ENCODE data around the gene GNAL.

GRCh38 chr18:11821208-11821607 is 132.1 kb downstream of the GNAL start:
- TF ChIP-seq, protein P1, sequence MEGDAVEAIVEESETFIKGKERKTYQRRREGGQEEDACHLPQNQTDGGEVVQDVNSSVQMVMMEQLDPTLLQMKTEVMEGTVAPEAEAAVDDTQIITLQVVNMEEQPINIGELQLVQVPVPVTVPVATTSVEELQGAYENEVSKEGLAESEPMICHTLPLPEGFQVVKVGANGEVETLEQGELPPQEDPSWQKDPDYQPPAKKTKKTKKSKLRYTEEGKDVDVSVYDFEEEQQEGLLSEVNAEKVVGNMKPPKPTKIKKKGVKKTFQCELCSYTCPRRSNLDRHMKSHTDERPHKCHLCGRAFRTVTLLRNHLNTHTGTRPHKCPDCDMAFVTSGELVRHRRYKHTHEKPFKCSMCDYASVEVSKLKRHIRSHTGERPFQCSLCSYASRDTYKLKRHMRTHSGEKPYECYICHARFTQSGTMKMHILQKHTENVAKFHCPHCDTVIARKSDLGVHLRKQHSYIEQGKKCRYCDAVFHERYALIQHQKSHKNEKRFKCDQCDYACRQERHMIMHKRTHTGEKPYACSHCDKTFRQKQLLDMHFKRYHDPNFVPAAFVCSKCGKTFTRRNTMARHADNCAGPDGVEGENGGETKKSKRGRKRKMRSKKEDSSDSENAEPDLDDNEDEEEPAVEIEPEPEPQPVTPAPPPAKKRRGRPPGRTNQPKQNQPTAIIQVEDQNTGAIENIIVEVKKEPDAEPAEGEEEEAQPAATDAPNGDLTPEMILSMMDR (conservative IDR thresholded peaks at IDR 0.05; ENCODE audit: low read depth, low read length), result no peak
- TF ChIP-seq SMC3 (IDR thresholded peaks at IDR 0.05; ENCODE audit: low read depth, low read length) (no peak), CEBPB (IDR thresholded peaks at IDR 0.05; ENCODE audit: low read depth, low read length) (no peak), RCOR1 (IDR thresholded peaks at IDR 0.05; ENCODE audit: insufficient replicate concordance, low read length) (no peak), MAZ (IDR thresholded peaks at IDR 0.05; ENCODE audit: borderline replicate concordance, low read depth, low read length) (no peak), USF2 (IDR thresholded peaks at IDR 0.05; ENCODE audit: low read depth, low read length) (no peak), POLR2A (IDR thresholded peaks at IDR 0.05; ENCODE audit: low read depth, low read length) (no peak), MAFK (IDR thresholded peaks at IDR 0.05; ENCODE audit: low read depth, low read length) (no peak), CHD1 (IDR thresholded peaks at IDR 0.05; ENCODE audit: low read depth, low read length) (no peak), RAD21 (IDR thresholded peaks at IDR 0.05; ENCODE audit: low read length) (no peak), RFX5 (IDR thresholded peaks at IDR 0.05; ENCODE audit: low read depth, low read length) (no peak), BHLHE40 (IDR thresholded peaks at IDR 0.05; ENCODE audit: low read depth, low read length) (no peak)
- TF ChIP-seq, protein P2, sequence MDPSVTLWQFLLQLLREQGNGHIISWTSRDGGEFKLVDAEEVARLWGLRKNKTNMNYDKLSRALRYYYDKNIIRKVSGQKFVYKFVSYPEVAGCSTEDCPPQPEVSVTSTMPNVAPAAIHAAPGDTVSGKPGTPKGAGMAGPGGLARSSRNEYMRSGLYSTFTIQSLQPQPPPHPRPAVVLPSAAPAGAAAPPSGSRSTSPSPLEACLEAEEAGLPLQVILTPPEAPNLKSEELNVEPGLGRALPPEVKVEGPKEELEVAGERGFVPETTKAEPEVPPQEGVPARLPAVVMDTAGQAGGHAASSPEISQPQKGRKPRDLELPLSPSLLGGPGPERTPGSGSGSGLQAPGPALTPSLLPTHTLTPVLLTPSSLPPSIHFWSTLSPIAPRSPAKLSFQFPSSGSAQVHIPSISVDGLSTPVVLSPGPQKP (IDR thresholded peaks at IDR 0.05; ENCODE audit: borderline replicate concordance, low read depth, low read length), result no peak
